Caco-2 (cell line): Measurements from ENCODE around the gene ASAP2. TPM values are rescaled to one million over a fixed set of nuclear protein-coding genes. Genes with fewer than 3 reads are reported as not detected.

Experiments used
- BruUV-seq: library from RNA; stranded (reverse); fragments of 400-500 nt; replicated peaks from 2 replicates; lab custom pipeline; 2021; lab: Mats Ljungman, UMichigan
- CTCF ChIA-PET: fragments of 300-600 bp; sonication (Branson Sonifier 250); formaldehyde crosslinking; loops from one replicate; lab custom pipeline; 2022; ENCODE audit warnings: antibody characterized with exemption; lab: Charles Lee
- POLR2A ChIA-PET: fragments of 300-600 bp; sonication (Branson Sonifier 250); formaldehyde crosslinking; loops from one replicate; lab custom pipeline; 2022; ENCODE audit warnings: antibody characterized with exemption; lab: Charles Lee
- DNase-seq, 2 experiments: peaks; one replicate each; pipeline versions ENCODE4 v3.0.0 to v3.0.0-alpha.2; 2020 to 2022
- H3K27me3 ChIP-seq: replicated peaks from 2 replicates; pipeline ENCODE4 v1.6.0; 2011; ENCODE audit warnings: low read length; ENCODE audit not compliant: control insufficient read depth, insufficient read depth
- H3K36me3 ChIP-seq: 2 replicates; pipeline ENCODE4 v1.5.1; 2011; ENCODE audit warnings: low read length; ENCODE audit not compliant: control insufficient read depth, insufficient read depth
- H3K4me1 ChIP-seq: fragments of 250-450 bp; sonication (Bioruptor Pico); 2 replicates; pipeline ENCODE4 v1.5.1; 2020; ENCODE audit warnings: mild to moderate bottlenecking
- H3K4me3 ChIP-seq: 2 replicates; pipeline ENCODE4 v1.5.1; 2011; ENCODE audit warnings: low read depth, mild to moderate bottlenecking, control low read depth, low read length
- H3K9me3 ChIP-seq: fragments of 250-450 bp; sonication (Bioruptor Pico); 2 replicates; pipeline ENCODE4 v1.5.1; 2020; ENCODE audit warnings: mild to moderate bottlenecking, moderate library complexity
- H3K27ac Mint-ChIP-seq: one replicate; pipeline ENCODE4 v1.8.0; 2022; ENCODE audit warnings: mixed read lengths; ENCODE audit not compliant: unreplicated experiment
- H3K27me3 Mint-ChIP-seq: one replicate; pipeline ENCODE4 v1.8.0; 2022; ENCODE audit warnings: mixed read lengths; ENCODE audit not compliant: insufficient read depth, unreplicated experiment
- H3K36me3 Mint-ChIP-seq: one replicate; pipeline ENCODE4 v1.8.0; 2022; ENCODE audit warnings: mild to moderate bottlenecking, mixed read lengths; ENCODE audit not compliant: insufficient read depth, unreplicated experiment
- H3K4me1 Mint-ChIP-seq: one replicate; pipeline ENCODE4 v1.8.0; 2022; ENCODE audit warnings: low read depth, mixed read lengths; ENCODE audit not compliant: unreplicated experiment
- H3K4me3 Mint-ChIP-seq: one replicate; pipeline ENCODE4 v1.8.0; 2022; ENCODE audit warnings: mild to moderate bottlenecking, moderate library complexity, mixed read lengths; ENCODE audit not compliant: unreplicated experiment
- H3K9me3 Mint-ChIP-seq: one replicate; pipeline ENCODE4 v1.8.0; 2022; ENCODE audit warnings: mixed read lengths; ENCODE audit not compliant: unreplicated experiment
- CTCF ChIP-seq, 2 experiments: fragments of 200-600 bp in 1 of 2; IDR thresholded peaks; 1 replicate in 1 of 2; 2 replicates in 1 of 2; pipeline versions ENCODE4 v1.5.1 to v1.8.0; 2011 to 2022; ENCODE audit warnings: antibody characterized with exemption in 1 of 2, control low read depth in 1 of 2, inconsistent platforms in 1 of 2, low read depth in 1 of 2, low read length in 1 of 2, mild to moderate bottlenecking in 1 of 2, moderate library complexity in 1 of 2; ENCODE audit not compliant: insufficient read depth in 1 of 2, severe bottlenecking in 1 of 2, unreplicated experiment in 1 of 2
- intact Hi-C: fragments of 100-400 bp; cut with micrococcal nuclease; formaldehyde crosslinking; loops from one replicate; pipeline ENCODE4 v1.10.0; 2022; ENCODE audit not compliant: unreplicated experiment
- total RNA-seq: library from RNA; stranded (reverse); gene quantifications from 2 replicates; pipeline ENCODE4 v1.2.3, GENCODE V29; 2022

ASAP2 gene
- total RNA-seq, 1 experiment from 2014 or later = 25.6 TPM

GRCh38 chr2:9416962-9417316 is 210.3 kb downstream of the ASAP2 start:
- Mint-ChIP-seq H3K27ac (peak overlapping the region; percentile 16), H3K4me3 (no peak overlapping the region), H3K9me3 (no peaks in the 10 kb centered on the region), H3K36me3 (peaks cover 28% of the 10 kb centered on the region), H3K27me3 (no peaks in the 10 kb centered on the region), H3K4me1 (peaks cover 12% of the 10 kb centered on the region)
- POLR2A ChIA-PET = no interaction called here
- intact Hi-C loops = no loop called here
- CTCF ChIA-PET = no interaction called here
- H3K36me3 ChIP-seq = no peaks in the 10 kb centered on the region; the same call in 1 of the 2 replicates
- TF ChIP-seq CTCF (IDR thresholded peaks at IDR 0.05; ENCODE audit: insufficient read depth in 1 of 2, low read depth in 1 of 2, low read length in 1 of 2, severe bottlenecking in 1 of 2, unreplicated experiment in 1 of 2) = no peak
- H3K4me1 ChIP-seq = no peaks in the 10 kb centered on the region
- H3K27me3 ChIP-seq = no peaks in the 10 kb centered on the region
- no TSS peak for BruUV-seq
- no peak overlapping the region for H3K4me3 ChIP-seq
- H3K9me3 ChIP-seq = no peaks in the 10 kb centered on the region
- no peak for DNase-seq

- H3K4me1 ChIP-seq = no peaks in the 10 kb centered on the region
- ChIA-PET POLR2A (no interaction called here), CTCF (interaction anchor here (0.7 kb wide), 1 partner anchor 162 kb away, joined by 5 read pairs; no protein-coding TSS in a partner anchor)
- Mint-ChIP-seq H3K36me3 (peaks cover 24% of the 10 kb centered on the region), H3K4me3 (no peak overlapping the region), H3K27me3 (no peaks in the 10 kb centered on the region), H3K27ac (no peak overlapping the region), H3K4me1 (peaks cover 18% of the 10 kb centered on the region), H3K9me3 (no peaks in the 10 kb centered on the region)
- no peaks in the 10 kb centered on the region; the same call in 1 of the 2 replicates for H3K36me3 ChIP-seq
- intact Hi-C loops = no loop called here
- no peak overlapping the region for H3K4me3 ChIP-seq
- H3K9me3 ChIP-seq = no peaks in the 10 kb centered on the region
- TF ChIP-seq CTCF (IDR thresholded peaks at IDR 0.05; ENCODE audit: insufficient read depth in 1 of 2, low read depth in 1 of 2, low read length in 1 of 2, severe bottlenecking in 1 of 2, unreplicated experiment in 1 of 2) = no peak
- no TSS peak for BruUV-seq
- no peaks in the 10 kb centered on the region for H3K27me3 ChIP-seq
- no peak for DNase-seq
These were observed 211.1 kb downstream of the ASAP2 start for GRCh38 chr2:9417725-9418124.

DNA sequence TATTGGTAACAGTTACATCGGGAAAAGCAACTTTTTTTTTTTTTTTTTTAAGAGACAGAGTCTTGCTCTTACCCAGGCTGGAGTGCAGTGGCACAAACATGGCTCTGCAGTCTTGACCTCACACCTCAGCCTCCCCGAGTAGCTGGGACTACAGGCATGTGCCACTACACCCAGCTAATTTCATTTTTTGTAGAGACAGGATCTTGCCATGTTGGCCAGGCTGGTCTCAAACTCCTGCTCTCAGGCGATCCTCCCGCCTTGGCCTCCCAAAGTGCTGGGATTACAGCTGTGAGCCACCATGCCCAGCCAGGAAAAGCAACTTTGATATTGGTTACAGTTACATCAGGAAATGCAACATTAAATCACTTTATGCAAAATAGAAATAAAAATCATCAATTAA is 212.1 kb downstream of the ASAP2 start:
- no peaks in the 10 kb centered on the region for H3K9me3 Mint-ChIP-seq

More for the DNA sequence above, 212.1 kb downstream of the ASAP2 start:
- intact Hi-C loops = no loop called here
- Mint-ChIP-seq H3K4me3 (no peak overlapping the region), H3K36me3 (peaks cover 32% of the 10 kb centered on the region), H3K27ac (no peak overlapping the region), H3K27me3 (no peaks in the 10 kb centered on the region), H3K4me1 (peaks cover 18% of the 10 kb centered on the region)
- POLR2A ChIA-PET = no interaction called here
- Histone ChIP-seq H3K27me3 (no peaks in the 10 kb centered on the region), H3K4me1 (no peaks in the 10 kb centered on the region), H3K4me3 (no peak overlapping the region), H3K36me3 (no peaks in the 10 kb centered on the region; the same call in 1 of the 2 replicates), H3K9me3 (no peaks in the 10 kb centered on the region)
- TF ChIP-seq CTCF (IDR thresholded peaks at IDR 0.05; ENCODE audit: insufficient read depth in 1 of 2, low read depth in 1 of 2, low read length in 1 of 2, severe bottlenecking in 1 of 2, unreplicated experiment in 1 of 2) = no peak
- no TSS peak for BruUV-seq
- no peak for DNase-seq
- CTCF ChIA-PET = no interaction called here
